GM04503 (cell line): ENCODE measurements around the gene ZNG1A.
"Not testable (repeated sequence)": the region's sequence is repeated elsewhere in the genome, so short reads cannot be mapped to it uniquely, and the experiment has no call there.

Experiments used
- DNase-seq: peaks from one replicate; pipeline ENCODE4 v3.0.0-alpha.2; 2012; ENCODE audit warnings: low read depth

ZNG1A gene

DNA sequence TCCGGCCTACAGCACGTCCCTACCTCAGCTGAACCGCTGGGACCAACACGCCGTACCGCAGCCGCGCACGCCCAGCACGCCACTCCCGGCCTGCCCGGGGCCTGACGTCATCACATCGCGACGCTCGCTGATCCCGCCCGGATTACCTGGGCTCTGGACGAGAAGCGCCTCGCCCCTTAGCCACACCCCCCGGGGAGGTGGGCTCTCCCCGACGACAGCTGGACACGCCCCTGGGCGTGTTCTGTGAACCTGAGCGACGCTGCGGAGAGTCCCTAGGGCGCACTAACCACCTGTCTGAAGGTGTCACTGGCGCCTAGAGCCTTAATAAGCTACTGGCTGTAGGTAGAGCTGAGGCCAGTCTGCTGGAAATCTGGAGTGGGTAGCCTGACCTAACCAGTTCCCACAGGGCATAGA lies at the start of gene ZNG1A:
ZNG1A (minus strand) TSS at position 87 of the 414 bp plus-strand sequence. CDS start 87 bp downstream, outside the sequence.
- not testable (repeated sequence) for DNase-seq

DNA sequence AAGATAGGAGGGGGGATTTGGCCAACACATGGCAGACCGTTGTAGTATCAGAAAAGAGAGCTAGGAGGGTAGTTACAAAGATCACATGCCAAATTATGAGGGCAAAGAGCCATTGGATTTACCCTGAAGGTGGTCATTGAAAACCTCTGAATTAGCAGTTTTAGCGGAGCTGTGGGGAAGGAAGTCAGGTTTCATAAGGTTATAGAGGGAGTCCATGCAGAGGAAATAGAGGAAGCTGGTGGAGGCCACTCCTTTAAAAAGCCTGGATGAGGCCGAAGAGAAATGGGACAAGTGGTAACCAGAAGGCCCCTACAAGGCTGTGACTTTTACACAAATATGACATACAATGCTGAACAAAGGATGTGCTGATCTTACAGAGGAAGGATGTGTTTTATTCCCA lies 49.0 kb upstream of the ZNG1A start:
- DNase-seq = no peak

DNA sequence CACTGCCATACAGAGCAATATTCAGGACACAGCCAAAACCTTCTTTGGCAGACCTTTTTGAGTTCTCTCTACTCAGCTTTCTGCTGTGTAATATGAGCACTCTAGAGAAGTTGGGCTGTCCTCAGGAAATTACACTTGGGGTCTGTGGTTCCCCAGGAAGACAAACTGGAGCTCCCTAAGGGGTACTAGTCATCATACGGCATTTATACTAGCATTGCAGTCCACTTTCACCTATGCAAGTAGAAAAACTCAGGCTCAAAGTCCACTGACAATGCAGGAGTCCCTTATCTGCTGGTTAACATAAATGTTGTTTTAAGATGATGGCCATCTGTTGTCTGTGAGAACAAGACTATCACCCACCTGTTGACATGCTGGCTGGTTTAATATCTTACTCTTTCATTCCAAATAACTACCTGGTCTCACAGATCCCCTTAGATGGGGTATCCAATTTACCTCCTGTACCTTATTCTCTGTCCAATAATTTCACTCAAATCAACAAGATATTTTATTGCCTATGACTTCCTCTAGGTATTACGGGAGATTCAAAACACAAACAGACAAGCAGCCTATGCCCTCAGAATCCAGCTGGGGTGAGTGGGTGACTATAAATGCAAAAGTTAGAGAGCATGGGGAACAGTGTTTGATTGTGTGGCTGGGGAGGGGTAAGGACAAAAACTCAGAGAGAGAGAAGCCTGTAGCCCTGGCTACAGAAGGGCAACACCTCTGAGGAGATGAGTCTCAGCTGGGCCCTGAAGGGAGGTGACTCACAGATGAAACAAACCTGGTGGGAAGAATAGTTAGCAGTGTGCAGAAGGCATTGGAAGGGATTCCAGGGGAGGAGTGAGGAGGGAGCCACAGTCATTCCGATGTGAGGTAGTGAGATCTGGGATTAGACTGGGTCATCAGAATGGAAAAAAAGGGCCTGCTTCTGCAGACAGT lies 46.0 kb upstream of the ZNG1A start:
- no peak for DNase-seq

DNA sequence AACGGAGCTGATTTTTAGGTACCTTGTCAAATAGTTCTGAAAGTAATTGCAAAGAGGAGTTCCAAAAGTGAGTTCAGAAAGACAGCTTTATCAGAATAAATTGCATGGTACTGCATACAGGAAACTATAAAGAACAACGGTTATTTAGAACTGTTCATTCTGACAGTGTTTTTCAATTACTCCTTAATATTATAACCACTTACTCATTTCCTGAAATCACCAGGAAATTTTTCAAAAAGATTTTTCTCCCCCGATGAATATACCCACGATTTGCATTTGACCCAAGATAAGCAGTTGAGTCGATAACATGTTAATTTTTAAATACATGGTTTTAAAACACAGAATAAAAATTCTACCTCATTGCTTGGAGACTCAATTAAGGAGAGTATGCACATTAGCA lies 45.2 kb upstream of the ZNG1A start:
- DNase-seq = no peak

DNA sequence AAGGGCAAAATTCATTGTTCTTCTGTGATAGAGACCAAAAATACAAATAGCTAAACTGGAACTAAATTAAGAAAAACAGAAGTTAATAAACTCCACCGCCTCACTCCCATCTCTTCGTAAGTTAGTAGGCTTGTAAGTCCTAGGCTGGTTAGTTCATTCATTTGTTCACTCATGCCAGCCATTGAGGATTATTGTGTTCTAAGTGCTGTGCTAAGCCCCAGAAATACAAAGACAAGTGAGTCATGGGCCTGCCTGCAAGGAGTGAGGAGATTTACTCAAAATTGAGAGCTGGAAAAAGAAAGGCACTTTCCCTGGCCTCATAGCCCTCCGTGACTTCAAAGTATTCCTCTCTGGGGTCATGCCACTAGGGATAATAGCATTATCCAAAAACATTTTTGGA lies 44.3 kb upstream of the ZNG1A start:
- no peak for DNase-seq

DNA sequence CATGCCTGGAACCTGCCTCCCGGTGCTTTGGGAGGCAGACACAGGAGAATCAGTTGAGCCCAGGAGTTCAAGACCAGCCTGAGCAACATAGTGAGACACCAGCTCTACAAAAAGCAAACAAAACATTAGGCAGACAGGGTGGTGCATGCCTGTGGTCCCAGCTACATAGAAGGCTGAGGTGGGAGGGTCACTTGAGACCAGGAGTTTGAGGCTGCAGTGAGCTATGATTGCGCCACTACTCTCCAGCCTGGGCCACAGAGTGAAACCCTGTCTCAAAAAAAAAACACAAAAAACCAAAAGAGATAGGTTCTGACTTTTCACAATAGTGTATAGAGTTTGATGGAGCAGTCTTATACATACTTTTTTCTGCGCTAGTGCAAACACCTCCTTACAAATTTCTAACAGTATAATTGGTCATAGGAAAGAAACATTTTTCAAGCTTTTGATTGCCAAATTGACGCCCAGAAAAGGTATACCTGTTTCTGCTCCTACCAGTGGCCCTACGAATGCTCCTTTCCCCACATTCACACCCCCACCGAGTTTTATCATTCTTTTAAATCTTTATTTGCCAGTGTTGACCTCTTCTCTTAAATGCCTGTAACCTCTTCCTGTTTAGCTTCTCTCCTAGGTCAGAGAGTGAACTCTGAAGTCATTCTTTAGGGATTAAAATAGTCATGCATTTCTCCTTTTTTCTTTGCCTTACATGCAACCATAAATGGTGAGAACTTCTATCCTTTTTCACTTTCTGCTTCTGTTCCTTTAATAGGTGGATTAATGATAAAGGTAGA lies 43.3 kb upstream of the ZNG1A start:
- no peak for DNase-seq

DNA sequence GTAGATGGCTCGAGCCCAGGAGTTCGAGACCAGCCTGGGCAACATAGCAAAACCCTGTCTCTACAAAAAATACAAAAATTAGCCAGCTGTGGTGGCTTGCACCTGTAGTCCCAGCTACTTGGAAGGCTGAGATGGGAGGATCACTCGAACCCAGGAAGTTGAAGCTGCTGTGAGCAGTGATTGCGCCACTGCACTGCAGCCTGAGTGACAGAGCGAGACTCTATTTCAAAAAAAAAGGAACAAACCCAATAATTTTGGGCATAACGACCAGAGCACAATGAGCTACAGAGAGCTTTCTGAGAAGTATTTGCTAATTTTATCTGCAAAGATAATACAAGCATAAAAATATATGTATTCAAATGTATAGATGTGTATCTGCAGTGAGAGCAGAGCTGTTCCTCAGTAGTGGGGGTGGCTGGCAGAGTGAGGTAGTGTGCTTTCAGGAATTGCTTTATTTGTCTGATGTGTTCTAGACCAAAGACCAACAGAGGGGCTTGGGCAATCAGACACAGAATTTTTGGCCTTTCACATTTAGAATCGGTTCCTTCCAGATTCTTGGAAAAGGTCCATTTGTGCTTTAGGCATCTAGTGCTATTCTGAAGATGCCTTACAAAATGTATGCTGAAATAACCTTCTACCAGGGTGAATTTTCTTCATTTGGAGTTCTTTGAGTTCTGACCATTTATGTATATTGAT lies 41.0 kb upstream of the ZNG1A start:
- DNase-seq = no peak

DNA sequence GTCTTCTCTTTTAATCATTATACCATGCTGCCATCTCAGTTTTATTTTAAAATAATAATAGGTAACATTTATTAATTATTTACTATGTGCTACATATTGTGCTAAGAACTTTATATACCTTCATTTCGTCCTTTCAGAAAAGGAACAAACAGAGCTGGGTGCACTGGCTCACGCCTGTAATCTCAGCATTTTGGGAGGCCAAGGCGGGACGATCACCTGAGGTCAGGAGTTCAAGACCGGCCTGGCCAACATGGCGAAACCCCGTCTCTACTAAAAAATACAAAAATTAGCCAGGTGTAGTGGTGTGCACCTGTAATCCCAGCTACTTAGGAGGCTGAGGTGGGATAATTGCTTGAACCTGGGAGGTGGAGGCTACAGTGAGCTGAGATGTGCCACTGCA lies 40.2 kb upstream of the ZNG1A start:
- DNase-seq = not testable (repeated sequence)

DNA sequence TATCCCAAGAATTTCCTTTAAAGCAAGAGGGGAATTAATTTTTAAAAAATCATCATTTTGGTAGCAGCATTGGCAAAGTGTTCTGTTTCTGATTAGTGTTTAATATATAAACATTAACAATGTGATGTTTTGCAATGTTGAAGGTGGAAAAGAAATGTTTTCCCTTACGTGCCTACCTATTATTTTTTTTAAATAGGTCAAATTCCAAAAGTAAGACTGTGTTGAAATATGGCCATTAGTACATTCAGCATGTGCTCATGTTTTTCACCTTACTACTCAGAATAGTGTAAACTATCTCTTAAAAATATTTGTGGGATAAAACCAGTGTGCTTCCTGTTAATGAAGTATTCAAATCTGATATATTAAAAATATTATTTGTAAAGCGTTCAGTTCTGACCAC lies 39.1 kb upstream of the ZNG1A start:
- DNase-seq = no peak

DNA sequence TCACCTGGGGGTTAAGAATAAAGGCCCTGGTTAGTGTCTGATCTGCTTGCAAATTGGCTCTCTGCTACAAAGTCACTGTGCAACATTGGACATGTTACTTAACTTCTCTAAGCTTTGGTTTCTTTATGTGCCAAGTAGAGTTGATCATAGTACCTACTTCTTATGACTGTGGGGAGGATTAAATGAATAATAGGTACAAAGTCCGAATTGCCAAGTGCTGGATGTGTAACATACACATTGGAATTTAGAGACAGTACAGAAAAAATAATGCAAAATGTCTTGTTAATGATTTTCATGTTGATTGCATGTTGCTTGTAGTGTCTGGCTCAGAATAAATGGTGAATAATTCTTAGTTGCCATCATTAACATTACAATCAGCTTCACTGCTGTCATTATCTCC lies 38.0 kb upstream of the ZNG1A start:
- DNase-seq = no peak

DNA sequence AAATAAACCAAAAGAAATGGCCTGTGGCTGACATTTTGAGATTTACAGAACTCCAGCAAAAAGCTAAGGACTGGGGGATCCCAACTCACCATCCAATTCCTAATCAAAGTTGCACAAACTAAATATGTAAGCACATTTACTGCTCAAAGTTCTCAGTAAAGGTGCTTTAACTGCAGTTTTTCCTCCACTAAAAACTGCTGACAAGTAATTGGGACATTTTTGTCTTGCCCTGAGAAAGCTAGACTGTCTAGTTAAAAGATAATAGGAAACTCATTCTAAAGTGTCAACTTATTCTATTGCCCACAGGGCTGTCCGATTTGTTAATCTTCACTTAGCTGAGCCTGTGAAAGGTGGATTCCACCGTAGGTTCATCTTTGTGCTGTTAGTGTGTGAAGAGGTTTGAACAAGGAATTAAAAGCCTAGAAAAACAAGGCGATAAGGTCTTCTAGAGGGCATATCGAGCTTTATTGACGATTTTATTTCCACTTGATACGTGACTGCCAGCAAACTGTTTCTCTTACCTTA lies 36.8 kb upstream of the ZNG1A start:
- no peak for DNase-seq

DNA sequence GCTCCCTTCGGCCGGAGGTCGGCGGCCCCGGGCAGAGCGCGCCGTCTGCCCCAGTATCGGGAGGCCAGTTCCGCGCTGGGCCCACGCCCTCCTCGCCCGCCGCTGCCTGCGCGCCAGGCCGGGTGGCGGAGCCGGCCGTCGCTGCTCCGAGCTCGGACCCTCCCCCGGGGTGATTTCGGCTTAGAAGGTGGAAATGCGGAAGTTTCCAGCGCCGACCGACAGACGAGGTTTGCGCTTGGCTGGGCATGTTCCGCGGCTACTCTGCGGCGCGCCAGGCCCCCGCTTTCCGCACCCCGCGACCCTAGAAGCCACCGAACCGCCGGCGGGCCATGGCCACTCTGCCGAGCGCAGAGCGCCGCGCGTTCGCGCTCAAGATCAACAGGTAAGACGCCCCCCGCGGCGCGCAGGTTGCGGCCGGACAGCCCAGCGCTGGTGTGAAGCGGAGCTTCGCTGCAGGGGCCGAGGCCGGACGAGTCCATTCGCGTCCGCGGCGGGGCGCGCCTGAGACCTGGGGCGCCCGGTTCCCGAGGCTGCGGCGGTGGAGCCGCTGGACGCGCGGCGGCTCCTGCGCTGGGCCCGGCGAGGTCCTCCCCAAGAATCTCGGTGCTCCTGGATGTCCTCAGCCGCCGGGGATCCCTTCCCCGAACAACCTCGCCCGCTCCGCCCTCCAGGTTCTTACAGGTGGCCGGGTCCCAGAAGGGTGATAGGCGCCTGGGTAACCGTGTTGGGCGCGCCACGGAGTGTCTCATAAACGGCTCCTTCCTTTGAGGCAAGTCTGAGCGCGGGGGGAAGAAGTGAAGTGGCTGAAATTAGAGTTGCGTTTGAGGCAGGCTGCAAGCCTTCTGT lies 36.0 kb upstream of the ZNG1A start, which contains the start of gene DOCK8:
DOCK8 (plus strand) TSS at position 218 of the 846 bp plus-strand sequence; CDS start at position 330, 112 bp downstream.
- no peak for DNase-seq

DNA sequence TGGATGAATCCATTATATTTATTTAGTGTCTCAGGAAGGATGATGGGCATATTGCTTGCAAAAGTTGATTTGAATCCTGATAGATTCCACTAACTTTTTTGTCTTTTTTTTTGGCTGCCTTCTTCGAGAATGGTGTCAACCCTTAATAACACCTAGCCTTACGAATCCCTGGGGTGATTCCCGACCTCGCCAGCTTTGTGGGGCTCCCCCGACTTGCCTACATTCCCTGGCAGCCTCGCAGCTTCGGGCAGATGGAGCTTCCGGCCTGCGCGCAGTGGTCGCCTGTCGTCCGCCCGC lies 35.4 kb upstream of the ZNG1A start:
- no peak for DNase-seq

DNA sequence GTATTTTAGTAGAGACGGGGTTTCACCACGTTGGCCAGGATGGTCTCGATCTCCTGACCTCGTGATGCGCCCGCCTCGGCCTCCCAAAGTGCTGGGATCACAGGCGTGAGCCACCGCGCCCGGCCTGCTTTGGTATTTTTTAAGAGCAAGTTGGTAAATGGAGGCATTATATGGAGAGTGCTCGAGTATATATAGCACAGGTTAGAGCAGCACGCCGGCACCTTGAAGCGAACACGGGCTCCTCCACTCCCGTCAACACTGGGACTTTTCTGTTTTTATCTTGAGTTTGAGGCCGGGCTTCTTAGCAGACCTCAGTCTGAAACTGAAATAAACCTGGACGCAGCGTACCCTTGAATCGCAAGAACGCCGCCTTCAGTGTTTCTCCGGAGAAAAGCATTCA lies 35.0 kb upstream of the ZNG1A start:
- DNase-seq = not testable (repeated sequence)

DNA sequence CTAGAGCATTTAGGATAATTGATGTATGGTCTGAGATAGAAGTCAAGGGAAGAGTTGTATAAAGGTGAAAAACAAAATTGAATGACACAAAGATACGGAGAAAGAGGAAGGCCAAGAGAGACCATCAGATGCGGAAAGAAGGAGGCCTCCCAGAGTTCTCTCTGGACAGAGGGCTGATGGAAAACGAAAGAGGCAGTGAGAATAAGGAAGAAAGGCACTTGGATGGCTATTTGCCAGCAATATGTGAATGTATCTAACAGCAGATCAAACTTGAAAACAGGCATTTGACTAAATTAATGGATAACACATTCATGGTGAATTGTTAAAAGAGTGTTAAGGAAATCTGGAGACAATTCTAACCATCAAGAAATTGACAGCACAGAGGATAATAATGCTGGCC lies 33.4 kb upstream of the ZNG1A start:
- no peak for DNase-seq

DNA sequence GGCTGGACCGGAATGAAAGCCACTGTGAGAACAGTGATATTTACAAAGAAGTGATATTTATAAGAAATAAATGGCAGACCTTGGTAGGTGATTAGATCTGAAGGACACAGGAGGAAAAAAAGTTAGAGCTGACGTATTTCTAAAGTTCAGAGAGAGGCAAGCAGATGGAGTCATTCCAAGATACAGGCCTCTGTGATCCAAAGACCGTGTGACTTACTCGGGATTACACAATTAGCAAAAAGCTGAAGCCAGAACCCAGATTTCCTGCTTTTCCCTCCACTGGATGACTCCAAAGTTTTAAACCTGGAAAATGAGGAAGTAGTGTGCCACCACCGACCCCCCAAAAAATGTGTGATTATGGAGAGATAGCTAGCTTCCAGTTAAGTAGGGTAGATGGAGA lies 32.7 kb upstream of the ZNG1A start:
- no peak for DNase-seq

DNA sequence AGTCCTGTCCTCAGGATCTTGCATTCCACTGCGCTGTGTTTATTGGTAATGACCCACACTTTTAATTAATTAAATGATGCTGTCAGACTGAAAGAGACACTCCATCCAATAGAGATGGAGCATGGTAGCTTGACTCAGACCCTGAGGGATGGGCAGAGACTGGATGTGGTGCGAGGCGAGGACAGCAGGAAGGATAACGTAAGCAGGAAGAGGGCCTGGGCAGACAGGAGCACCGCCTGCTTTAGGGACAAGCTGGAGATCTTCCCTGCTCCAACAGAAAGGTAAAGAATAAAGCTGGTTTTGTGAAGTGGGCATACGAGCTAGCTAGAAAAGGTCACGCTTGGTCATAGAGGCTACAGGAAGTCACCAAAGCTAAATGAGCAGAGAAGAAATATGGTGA lies 32.2 kb upstream of the ZNG1A start:
- DNase-seq = no peak

DNA sequence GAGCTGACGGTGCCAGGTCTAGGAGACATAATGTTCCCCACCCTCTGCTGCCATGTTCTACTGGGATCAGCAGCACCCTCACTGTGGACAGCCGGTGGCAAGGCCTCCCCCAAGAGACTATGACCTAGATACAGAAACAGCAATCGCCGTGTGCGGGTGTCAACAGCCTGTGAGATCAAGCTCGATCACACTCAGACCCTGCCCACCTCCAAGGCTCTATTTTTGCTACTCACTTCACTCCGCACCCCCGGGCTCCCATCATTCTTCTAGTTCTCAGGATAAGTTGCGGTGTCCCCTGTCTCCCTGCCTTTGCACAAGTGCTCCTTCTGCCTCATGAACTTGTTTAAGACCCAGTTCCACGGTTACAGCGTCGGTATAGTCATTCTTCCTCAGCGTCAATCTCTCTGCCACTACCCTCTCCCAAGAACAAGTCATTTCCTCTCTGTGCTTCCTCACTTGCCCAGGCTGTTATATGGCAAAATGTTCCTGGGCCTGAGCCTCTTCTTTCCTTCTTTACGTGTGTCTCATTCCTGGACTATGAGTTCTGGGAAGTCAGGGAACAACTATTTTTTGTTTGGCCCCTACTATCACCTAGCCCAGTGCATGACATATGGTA lies 30.4 kb upstream of the ZNG1A start:
- DNase-seq = no peak

DNA sequence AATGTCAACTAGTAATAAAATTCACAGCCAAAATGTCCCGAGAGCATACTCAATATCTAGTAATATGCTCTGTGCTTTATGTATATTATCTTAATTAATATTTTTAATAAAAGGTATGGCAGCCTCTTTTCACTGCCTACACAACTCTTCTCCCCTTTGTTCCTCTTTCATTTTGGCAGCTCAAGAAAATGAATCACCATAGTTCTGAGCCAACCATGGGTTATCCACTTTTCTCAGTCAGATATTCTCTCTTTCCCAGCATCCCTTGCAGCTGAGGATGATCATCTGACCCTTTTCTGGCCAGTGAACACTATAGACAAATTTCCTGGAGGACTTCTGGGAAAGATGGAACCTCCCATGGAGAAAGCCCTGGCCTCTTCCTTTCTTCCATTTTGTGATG lies 27.6 kb upstream of the ZNG1A start:
- DNase-seq = no peak

DNA sequence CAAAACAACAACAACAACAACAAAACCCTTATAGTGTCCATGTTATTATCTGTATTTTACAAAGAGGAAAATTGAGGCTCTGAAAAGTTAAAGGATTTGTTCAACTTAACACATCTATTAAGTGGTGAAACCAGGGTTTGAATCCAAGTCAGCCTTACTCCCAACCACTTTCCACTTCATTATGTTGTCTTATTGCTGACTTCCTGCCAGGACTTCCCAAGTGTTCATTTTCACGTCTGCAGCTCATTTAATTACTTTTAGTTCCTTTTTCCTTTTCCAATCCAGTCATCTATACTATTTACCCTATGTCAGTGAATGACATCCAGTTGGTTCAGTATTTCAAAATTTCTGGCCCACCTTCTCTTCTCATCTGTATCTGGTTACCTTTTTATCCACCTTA lies 20.7 kb upstream of the ZNG1A start:
- DNase-seq = not testable (repeated sequence)
